IMR-90 (cell line): ENCODE data around the gene C1R.

Experiments
- CEBPB ChIP-seq: IDR thresholded peaks from 2 replicates; pipeline ENCODE4 v1.6.1; 2012; ENCODE audit warnings: low read depth, low read length, improper control_type of control experiment
- CHD1 ChIP-seq: IDR thresholded peaks from 2 replicates; pipeline ENCODE4 v1.6.1; 2012; ENCODE audit warnings: low read depth, low read length, improper control_type of control experiment
- FOS ChIP-seq: fragments of 150-350 bp; IDR thresholded peaks from 2 replicates; pipeline ENCODE4 v1.6.1; 2016; ENCODE audit warnings: low read depth, low read length
- MAFK ChIP-seq: IDR thresholded peaks from 2 replicates; pipeline ENCODE4 v1.6.1; 2012; ENCODE audit warnings: low read depth, low read length, improper control_type of control experiment
- MAZ ChIP-seq: IDR thresholded peaks from 2 replicates; pipeline ENCODE4 v1.6.1; 2012; ENCODE audit warnings: low read depth, mild to moderate bottlenecking, low read length, improper control_type of control experiment, moderate library complexity, borderline replicate concordance
- MXI1 ChIP-seq: IDR thresholded peaks from 2 replicates; pipeline ENCODE4 v1.6.1; 2012; ENCODE audit warnings: low read depth, mild to moderate bottlenecking, low read length, moderate library complexity, borderline replicate concordance
- NFE2L2 ChIP-seq: fragments of 150-350 bp; IDR thresholded peaks from 2 replicates; pipeline ENCODE4 v1.6.1; 2016; ENCODE audit warnings: low read depth, mild to moderate bottlenecking, low read length
- POLR2A ChIP-seq: IDR thresholded peaks from 2 replicates; pipeline ENCODE4 v1.6.1; 2012; ENCODE audit warnings: mild to moderate bottlenecking, low read depth, low read length
- RAD21 ChIP-seq: IDR thresholded peaks from 2 replicates; pipeline ENCODE4 v1.6.1; 2012; ENCODE audit warnings: low read length, improper control_type of control experiment
- RCOR1 ChIP-seq: IDR thresholded peaks from 2 replicates; pipeline ENCODE4 v1.6.1; 2012; ENCODE audit warnings: mild to moderate bottlenecking, low read length, improper control_type of control experiment; ENCODE audit not compliant: insufficient replicate concordance
- RFX5 ChIP-seq: IDR thresholded peaks from 2 replicates; pipeline ENCODE4 v1.8.0; 2012; ENCODE audit warnings: low read depth, mild to moderate bottlenecking, low read length, moderate library complexity
- SMC3 ChIP-seq: fragments of 150-350 bp; IDR thresholded peaks from 2 replicates; pipeline ENCODE4 v1.6.1; 2016; ENCODE audit warnings: low read depth, mild to moderate bottlenecking, antibody characterized with exemption, low read length, moderate library complexity
- TF ChIP-seq, protein P1 (sequence below): conservative IDR thresholded peaks from 2 replicates; pipeline ENCODE4 v1.5.1; 2012; ENCODE audit warnings: mild to moderate bottlenecking, low read depth, low read length, improper control_type of control experiment
- TF ChIP-seq, protein P2 (sequence below): fragments of 150-350 bp; IDR thresholded peaks from 2 replicates; pipeline ENCODE4 v1.6.1; 2016; ENCODE audit warnings: low read depth, mild to moderate bottlenecking, low read length, moderate library complexity, borderline replicate concordance

DNA sequence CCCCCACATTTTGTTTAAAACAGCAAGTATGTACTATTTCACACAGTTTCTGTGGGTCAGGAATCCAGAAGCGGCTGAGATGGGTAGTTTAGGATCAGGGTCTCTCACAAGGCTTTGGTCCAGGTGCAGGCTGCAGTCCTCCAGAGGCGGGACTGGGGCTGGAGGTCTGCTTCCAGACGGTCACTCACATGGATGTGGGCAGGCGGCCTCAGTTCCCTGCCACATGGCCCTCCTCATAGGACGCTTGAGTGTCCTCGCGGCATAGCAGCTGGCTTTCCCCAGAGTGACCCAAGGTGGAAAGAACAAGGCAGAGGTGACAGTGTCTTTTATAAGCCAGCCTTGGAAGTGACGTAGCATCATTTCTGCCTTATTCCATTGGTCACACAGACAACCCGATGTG is 24.7 kb upstream of the C1R start:
- TF ChIP-seq, protein P1, sequence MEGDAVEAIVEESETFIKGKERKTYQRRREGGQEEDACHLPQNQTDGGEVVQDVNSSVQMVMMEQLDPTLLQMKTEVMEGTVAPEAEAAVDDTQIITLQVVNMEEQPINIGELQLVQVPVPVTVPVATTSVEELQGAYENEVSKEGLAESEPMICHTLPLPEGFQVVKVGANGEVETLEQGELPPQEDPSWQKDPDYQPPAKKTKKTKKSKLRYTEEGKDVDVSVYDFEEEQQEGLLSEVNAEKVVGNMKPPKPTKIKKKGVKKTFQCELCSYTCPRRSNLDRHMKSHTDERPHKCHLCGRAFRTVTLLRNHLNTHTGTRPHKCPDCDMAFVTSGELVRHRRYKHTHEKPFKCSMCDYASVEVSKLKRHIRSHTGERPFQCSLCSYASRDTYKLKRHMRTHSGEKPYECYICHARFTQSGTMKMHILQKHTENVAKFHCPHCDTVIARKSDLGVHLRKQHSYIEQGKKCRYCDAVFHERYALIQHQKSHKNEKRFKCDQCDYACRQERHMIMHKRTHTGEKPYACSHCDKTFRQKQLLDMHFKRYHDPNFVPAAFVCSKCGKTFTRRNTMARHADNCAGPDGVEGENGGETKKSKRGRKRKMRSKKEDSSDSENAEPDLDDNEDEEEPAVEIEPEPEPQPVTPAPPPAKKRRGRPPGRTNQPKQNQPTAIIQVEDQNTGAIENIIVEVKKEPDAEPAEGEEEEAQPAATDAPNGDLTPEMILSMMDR, result no peak
- TF ChIP-seq RFX5, result no peak
- TF ChIP-seq FOS, result no peak
- no peak for TF ChIP-seq POLR2A
- no peak for TF ChIP-seq NFE2L2
- TF ChIP-seq RAD21, result no peak
- no peak for TF ChIP-seq CEBPB
- TF ChIP-seq MAFK, result no peak
- TF ChIP-seq, protein P2, sequence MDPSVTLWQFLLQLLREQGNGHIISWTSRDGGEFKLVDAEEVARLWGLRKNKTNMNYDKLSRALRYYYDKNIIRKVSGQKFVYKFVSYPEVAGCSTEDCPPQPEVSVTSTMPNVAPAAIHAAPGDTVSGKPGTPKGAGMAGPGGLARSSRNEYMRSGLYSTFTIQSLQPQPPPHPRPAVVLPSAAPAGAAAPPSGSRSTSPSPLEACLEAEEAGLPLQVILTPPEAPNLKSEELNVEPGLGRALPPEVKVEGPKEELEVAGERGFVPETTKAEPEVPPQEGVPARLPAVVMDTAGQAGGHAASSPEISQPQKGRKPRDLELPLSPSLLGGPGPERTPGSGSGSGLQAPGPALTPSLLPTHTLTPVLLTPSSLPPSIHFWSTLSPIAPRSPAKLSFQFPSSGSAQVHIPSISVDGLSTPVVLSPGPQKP, result no peak
- no peak for TF ChIP-seq MXI1
- no peak for TF ChIP-seq MAZ
- TF ChIP-seq RCOR1, result no peak
- no peak for TF ChIP-seq SMC3
- TF ChIP-seq CHD1, result no peak
